Adipose tissue (tissue), 3 donors: ENCODE measurements around the gene NUP43. TPM values are rescaled to one million over a fixed set of nuclear protein-coding genes. Genes with fewer than 3 reads are reported as not detected.
"Not testable (repeated sequence)": the region's sequence is repeated elsewhere in the genome, so short reads cannot be mapped to it uniquely, and the experiment has no call there.

Source experiments
- H3K27ac ChIP-seq: one replicate; pipeline ENCODE4 v1.5.1; 2013; ENCODE audit warnings: low read depth, low read length
- WGBS, 3 donors: extraction: QIAGEN DNeasy Blood & Tissue Kit; methylation state at CpG; one replicate each; pipeline ENCODE4 v1.1.7; 2013; 5-methylcytosine and 5-hydroxymethylcytosine counted together
- polyA plus RNA-seq, 3 donors: library from polyadenylated mRNA; stranded (reverse); fragments of 200-250 nt; gene quantifications; one replicate each; pipeline ENCODE4 v1.2.3, GENCODE V29; 2013
- donor health status: healthy with polysubstance abuse.
- donor health status: Bipolar disorder and iron deficiency.
- donor health status: healthy.

Gene NUP43
- polyA plus RNA-seq, 3 donors, result 5.0 to 7.0 (median 7.0) TPM

DNA sequence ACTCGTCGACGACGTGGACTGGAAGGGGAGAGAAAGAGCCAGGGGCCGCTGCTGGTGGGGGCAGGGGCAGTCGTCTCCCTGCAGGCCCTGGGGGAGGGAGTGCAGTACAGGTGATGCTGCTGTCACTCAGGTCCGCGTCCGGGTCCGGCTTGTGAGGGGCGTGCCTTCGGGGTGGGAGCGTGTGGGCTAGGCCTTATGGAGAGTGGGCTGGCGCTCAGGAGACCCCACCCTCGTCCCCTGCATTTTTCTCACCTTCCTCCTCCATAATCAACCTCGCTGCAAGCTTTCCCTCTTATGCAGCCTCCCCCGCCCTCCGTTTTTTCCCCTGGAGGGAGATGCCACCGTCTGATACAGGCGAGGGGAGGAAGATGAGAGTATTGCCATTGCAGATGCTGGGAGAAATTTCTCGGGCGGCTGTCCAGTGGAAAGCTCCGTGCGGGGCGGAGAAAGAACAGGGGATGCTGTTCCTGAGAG is 3.8 kb upstream of the NUP43 start:
- peak overlapping the region; percentile 72 for H3K27ac ChIP-seq
- 0% methylated on average over 25 of the region's 25 CpGs for WGBS, 3 donors

DNA sequence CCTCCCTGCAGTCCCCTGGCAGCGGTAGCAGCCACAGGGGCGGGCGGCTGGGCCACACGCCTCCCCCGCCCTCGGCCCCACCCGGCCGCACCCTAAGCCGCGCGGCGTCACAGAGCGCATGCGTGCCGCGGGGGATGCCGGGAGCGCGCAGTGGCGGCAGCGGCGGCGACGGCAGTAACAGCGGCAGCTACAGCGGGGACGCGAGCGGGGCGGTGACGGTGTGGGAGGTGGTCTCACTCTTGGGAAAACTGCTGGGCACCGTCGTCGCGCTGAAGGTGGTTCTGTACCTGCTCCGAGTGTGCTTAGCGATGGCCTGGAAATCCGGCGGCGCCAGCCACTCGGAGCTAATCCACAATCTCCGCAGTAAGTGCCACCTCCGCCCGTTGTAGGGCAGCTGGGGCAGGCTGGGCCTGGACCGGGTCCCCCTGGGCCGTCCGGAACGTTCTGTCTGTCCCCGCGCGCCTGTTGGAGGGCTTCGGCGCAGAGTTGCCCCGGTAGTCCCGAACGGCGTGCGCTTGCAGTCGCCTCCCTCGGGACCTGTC is 3.3 kb upstream of the NUP43 start, which contains the start of gene PCMT1:
TSS of gene PCMT1 (plus strand) at position 148 of the 542 bp plus-strand sequence. CDS start at position 309, 161 bp downstream.
- 0 to 1% (median 0%) methylated on average over 52 to 60 of the region's 60 CpGs for WGBS, 3 donors

DNA sequence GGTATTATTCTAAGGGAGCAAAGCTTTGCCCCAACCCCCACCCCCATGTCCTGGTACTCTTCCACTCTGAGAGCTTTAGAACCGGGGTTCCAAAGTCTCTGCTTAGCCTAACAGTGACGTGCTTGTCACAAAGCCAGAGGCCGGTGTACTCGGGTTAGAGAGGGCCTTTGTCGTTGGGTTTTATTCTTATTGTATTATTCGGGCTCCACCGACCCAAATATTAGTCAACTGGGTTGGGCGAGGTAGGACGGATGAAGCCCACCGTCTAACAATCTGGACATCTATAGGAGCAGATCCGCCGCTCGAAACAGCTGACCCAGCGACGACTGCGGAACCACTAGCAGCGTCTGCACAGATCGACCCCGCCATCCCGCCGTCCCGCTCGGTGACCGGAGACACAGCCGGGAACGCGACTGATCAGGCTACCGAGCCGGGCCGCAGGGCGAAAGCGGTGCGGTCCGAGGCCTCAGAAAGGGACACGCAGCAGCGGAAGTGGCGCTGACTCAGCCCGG is 2.8 kb upstream of the NUP43 start:
- 0% methylated on average over 11 to 25 of the region's 38 CpGs for WGBS, 3 donors
- not testable (repeated sequence) for H3K27ac ChIP-seq

More for the DNA sequence above, 3.3 kb upstream of the NUP43 start, which contains the start of gene PCMT1:
- peak within 1 kb of the TSS; percentile 72 for H3K27ac ChIP-seq

DNA sequence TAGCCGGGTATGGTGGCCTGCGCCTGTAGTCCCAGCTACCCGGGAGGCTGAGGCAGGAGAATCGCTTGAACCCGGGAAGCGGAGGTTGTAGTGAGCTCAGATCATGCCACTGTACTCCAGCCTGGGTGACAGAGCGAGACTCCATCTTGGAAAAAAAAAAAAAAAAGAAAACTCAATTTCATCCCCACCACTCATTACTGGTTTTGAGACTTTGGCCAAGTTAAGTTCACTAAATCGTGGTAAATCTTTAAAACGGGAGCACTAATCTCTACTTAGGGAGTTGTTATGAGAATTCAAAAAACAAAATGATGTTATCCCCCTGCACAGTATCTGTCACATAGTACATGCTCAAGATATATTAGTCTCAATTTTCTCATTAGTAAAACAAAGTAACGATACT is 1.1 kb downstream of the NUP43 start:
- H3K27ac ChIP-seq, result not testable (repeated sequence)
- 73 to 84% (median 81%) methylated on average over 10 of the region's 10 CpGs for WGBS, 3 donors

DNA sequence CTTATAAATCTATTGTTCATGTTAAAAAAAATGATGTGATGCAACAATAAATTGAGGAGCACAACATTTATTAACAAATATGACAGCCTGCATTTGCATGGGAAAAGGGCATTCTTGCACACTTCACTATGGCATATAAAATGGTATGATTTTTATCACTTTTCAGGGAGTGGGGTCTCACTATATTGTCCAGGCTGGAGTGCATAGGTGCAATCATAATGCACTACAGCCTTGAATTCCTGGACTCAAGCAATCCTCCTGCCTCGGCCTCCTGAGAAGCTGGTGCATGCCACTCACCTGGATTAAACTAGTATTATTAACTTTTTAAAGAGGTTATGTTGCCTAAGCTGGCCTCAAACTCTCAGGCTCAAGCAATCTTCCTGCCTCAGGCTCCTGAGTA is 11.4 kb downstream of the NUP43 start:
- 95 to 100% (median 96%) methylated on average over 1 of the region's 1 CpG for WGBS, 3 donors
- no peak overlapping the region for H3K27ac ChIP-seq

DNA sequence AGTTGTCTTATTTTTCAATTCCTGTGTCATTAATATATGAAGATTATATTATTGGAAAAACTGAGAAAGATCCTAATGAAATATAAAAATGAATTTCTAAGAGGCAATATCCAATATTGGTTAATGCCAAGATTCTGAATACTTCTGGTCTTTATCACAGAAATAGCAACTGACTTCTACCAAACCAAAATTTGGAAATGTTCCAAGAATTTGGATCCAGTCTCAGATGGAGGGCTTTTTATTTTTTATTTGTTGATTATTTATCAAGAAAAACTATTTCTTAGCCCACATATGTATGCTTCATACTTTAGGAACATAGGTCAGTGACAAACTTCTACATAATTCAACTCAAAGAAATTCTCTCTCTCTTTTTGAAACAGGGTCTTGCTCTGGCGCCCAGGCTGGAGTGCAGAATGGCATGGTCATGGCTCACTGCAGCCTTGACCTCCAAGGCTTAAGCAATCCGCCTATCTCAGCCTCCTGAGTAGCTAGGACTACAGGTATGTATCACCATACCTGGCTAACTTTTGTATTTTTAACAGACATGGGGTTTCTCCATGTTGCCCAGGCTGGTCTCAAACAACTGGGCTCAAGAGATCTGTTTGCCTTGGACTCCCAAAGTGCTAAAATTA is 13.1 kb downstream of the NUP43 start:
- 97 to 98% (median 98%) methylated on average over 2 of the region's 2 CpGs for WGBS, 3 donors
- H3K27ac ChIP-seq, result no peak overlapping the region

DNA sequence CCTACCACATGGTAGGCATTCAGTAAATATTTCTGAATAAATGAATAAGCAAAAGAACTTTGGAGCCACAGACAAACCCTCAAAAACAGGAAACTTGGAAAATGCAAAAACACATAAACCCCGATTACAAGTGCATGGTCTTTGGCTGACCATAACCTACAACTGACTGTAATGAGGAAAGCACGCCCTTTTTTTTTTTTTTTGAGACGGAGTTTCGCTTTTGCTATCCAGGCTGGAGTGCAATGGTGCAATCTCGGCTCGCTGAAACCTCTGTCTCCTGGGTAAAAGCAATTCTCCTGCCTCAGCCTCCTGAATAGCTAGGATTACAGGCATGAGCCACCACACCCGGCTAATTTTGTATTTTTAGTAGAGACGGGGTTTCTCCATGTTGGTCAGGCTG is 16.5 kb downstream of the NUP43 start:
- 64 to 97% (median 73%) methylated on average over 8 of the region's 8 CpGs for WGBS, 3 donors
- H3K27ac ChIP-seq, result no peak overlapping the region

DNA sequence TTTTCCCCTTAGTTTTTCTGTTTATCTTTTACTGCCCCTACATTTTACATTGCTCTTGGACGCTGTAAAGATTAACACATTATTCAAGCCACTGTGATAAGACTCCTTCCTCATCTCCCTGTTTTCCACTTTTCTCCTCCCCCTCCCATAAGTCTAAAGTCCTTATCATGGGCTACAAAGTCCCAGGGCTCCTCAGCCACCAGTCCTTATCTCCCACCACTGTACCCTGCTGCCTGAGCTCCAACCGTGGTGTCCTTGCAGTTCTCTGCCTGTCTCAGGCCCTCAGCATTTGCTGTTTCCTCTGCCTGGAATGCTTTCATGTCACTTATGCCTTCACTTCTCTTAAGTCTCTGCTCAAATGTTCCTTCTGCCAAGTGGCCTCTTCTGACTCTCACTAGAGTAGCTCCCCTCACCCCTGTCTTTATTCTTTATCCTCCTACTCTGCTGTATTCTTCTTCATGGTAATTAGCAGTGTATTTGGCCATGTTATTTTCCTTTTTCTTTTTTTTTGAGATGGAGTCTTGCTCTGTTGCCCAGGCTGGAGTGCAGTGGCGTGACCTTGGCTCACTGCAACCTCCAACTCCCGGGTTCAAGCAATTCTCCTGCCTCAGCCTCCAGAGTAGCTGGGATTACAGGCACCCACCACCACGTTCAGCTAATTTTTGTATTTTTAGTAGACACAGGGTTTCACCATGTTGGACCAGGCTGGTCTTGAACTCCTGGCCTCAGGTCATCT is 17.7 kb downstream of the NUP43 start:
- 76 to 81% (median 77%) methylated on average over 5 of the region's 5 CpGs for WGBS, 3 donors
- H3K27ac ChIP-seq, result no peak overlapping the region

DNA sequence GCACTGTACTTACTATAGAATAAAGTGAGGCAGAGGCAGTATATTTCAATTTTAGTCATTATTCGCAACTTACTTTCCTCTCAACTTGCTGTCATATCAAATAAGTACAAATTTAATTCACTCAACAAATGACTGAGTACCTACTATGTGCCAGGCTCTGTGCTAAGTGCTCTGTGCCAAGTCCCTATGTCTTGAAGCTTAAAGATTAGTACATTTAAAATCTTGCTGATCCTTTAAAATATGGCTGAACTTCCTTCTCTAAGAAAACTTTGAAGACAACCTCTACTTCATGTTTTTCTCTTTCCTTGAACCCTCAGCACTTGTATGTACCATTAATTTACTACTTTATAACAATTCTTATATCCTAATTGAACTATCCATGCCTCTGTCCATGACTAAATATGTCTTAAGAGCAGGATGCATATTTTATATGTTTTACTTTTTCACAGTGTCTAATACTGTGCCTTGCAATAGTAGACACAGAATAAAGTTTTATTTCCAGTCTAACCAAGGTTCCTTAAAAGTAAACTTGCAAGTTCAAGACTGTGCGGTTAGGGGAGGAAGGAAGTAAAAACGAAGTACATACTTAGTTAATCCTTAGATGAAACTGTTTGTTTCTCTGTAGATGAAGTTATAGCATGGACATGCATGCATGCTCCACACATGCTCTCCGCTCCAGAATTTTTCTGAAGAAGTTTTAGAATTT is 18.4 kb downstream of the NUP43 start:
- 61 to 90% (median 73%) methylated on average over 4 of the region's 4 CpGs for WGBS, 3 donors
- H3K27ac ChIP-seq, result no peak overlapping the region

DNA sequence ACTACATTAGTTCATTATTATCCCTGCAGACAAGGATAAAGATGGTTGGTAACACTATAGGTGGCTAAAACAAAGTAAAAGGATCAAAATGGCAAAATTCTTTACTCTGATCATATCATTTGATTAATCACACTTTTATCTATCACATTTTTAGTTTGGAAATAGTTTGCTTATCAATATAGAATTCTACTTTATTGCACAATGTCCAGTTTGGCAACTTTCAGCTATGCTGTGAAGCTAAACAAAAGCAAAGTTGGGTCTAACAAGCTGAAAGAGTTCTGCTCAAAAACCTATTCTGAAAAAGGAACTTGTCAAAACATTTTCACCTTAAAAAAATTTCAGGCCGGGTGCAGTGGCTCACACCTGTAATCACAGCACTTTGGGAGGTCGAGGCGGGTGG is 20.5 kb downstream of the NUP43 start:
- no peak overlapping the region for H3K27ac ChIP-seq
- 91 to 95% (median 92%) methylated on average over 3 of the region's 3 CpGs for WGBS, 3 donors

DNA sequence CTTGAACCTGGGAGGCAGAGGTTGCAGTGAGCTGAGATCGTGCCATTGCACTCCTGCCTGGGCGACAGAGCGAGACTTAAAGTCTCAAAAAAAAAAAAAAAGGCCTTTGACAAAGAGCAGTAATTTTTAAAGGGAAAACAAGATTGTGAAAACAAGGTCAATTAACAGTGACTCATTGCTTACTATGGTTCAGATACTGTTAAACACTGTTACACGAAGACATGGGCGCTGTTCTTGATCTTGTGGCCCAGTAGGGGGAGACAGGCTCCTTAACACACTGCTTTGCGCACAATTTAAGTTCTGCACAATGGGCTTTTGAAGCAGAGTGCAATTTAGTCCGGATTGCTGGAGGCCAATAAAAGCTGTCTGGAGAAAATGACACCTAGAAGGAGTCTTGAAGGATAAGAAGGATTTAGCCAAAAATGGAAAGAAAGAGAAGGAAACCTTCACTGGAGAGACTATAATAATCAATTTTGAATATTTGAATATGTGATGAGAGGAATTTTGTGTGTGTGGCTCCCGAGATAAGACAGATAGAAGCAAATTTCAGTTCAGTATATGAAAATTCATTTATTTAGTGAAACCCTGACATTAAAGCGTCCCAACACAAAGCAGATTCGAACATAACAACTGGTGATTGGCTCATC is 22.4 kb downstream of the NUP43 start:
- 46 to 72% (median 59%) methylated on average over 10 of the region's 10 CpGs for WGBS, 3 donors
- H3K27ac ChIP-seq, result no peak overlapping the region

DNA sequence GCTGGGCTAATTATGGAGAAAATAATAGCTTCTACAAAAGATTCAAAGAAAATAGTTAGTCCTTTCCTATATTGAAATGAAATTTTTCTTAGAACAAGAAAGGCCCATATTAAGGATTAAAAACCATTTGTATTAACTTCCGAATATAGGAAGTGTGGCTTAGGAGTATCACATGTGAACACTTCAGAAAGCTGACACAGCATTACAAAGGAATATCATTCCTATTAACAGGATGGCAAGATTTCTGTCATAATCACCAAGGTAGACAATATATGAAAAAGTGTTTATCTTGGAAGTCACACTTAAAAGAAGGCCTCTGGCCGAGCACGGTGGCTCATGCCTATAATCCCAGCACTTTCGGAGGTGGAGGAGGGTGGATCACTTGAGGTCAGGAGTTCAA is 23.1 kb downstream of the NUP43 start:
- 88 to 91% (median 91%) methylated on average over 4 of the region's 4 CpGs for WGBS, 3 donors

DNA sequence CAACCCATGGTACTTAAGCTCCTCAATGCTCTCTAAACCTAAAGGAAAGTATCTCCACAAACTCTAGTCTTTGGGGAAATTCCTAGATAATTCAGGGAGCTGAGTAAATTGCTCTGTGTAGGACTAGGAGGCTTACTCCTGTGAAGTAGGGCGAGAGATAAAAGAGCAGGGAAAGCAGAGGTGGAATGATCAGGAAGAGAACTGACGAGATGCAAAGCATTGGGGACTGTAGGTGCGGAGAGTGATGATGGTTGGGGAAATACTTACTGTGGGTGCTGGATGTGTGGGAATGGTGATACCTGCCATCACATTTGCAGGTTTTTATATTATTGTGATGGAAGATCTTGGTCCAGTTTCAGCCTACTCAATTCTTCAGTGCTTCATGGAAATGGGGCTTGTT is 26.8 kb downstream of the NUP43 start:
- WGBS, 3 donors, result 95 to 99% (median 95%) methylated on average over 3 of the region's 3 CpGs
- no peak overlapping the region for H3K27ac ChIP-seq

More for the DNA sequence above, 23.1 kb downstream of the NUP43 start:
- H3K27ac ChIP-seq, result no peak overlapping the region

DNA sequence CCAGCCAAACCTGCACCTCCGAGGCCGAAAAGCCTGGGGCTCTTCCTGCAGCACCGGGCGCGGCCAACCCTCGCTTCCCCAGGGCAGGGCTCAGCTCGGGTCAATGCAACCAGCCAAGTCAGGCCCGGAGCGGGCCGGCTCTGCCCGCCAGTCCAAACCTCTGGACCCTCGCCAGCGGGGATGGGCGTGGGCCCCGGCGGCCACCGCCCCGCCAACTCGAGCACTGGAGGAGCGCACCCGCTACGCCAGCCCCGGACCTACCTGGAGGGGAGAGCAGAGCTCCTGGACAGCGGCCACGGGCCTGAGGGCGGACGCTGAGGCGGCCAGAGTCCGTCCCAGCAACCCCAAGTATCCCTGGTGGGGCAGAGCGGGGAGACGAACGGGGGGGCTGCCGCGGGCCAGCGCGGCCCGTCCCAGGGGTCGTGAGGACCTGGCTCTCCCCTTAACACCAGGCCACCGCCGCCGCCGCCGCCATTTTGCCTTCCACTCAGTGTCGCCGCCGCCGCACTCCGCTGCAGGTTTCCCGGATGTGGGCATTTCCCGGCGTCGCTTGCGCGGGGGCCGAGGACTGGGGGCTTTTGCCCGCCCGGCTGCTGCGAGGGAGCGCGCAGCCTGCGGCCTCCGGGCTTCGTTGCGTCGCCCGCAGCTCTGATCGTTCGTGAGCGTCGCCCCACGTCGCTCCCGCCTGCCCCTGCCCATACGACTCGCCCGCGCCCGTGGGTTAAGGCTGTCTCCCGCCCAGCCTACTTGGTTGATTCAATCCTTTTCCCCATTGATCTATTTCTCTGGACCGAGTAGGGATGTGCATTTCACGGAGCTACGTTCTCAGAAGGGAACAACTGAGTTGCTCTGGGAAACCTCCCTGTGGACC is 28.5 kb downstream of the NUP43 start, which contains the start of gene LATS1:
TSS of gene LATS1 (minus strand) at position 514 of the 871 bp plus-strand sequence. CDS start 15,975 bp downstream, outside the sequence.
- peak within 1 kb of the TSS; percentile 88 for H3K27ac ChIP-seq
- WGBS, 3 donors, result 0 to 1% (median 0%) methylated on average over 74 to 82 of the region's 82 CpGs

DNA sequence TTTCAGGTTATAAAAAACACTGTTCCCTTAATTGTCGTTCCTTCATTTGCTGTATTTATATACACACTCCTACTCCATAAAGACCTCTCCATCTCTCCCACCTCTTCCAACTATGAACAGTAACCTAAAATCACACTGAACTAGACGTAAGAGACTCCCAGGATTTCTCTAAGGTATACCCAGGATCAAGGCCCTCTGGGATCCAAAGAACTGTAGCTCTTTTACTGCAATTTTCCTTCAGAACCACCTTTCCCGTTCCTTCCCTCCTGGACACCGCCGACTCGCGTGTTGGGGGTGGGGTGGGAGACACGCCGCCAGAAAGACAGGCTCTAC is 29.1 kb downstream of the NUP43 start:
- H3K27ac ChIP-seq, result peak overlapping the region; percentile 88
- WGBS, 3 donors, result 0 to 1% (median 0%) methylated on average over 9 of the region's 9 CpGs

DNA sequence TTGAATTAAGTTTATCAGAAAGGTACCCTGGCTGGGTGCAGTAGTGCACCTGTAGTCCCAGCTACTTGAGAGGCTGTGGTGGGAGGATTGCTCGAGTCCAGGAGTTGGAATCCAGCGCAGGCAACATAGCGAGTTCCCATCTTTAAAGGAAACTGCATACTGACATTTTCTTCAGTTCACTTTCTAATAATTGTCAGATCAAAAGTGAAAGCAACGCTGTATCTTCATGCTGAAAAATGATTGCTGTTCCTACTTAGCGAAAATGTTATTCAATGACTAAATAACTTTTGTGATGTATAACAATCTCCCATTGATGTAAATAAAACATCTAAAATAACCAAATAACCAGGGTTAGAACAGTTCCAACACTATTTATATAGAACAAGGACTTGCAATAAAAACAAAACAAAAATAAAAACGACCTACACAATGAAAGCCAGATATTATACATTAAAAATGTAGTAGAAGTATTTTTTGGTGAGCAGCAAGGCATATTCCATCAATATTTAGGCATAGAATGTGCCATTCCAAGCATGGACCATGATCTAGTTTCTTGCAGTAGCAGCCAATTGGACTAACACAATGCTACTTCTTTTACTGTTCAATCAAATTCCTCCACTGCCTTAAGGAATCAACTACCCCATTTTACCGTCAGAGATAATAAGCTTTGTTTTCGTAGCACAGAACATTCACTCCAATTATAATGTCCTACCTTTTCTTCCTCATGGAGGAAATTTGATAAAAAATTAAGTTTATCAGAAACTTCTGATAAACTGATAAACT is 30.0 kb downstream of the NUP43 start:
- no peak overlapping the region for H3K27ac ChIP-seq
- WGBS, 3 donors, result 9 to 19% (median 12%) methylated on average over 8 of the region's 8 CpGs

DNA sequence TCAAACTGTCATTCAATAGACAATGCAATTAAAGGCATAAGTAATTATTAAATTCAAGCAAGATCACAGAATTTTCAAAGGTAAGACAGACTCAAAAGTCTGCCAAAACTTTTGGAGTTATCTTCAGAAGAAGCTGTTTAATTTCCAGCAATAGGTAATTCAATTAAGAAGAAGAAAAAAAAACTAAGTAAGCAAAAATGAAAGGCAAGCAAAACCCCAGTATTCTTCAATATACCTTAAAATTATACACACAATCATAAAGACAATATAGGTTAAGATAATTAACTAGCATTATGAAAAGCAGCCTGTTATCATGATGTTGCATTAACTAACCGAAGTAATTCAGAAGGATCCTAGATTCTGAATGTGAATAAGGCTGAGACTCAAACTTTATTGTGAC is 31.9 kb downstream of the NUP43 start:
- WGBS, 3 donors, result 93 to 95% (median 95%) methylated on average over 1 of the region's 1 CpG
- no peak overlapping the region for H3K27ac ChIP-seq
